ENCODE results near the gene PRRT1.

Gene PRRT1

DNA sequence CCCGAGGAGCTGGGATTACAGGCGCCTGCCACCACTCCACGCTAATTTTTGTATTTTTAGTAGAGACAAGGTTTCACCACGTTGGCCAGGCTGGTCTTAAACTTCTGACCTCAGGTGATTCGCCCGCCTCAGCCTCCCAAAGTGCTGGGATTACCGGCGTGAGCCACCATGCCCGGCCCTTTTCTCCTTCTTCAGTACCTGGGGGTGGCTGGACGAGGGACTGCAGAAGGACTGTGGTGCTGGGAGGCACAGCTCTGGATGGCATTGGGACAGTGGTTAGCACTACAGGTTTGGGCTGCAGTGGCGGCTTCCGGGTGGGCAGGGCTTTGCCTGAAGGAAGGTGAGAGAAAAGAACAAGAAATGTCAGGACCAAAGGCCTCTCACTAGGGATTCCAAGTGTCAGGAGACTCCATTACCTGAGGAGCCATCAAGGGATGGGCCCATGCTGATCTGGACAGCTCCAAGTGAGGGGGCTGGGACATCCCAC, 31.1 kb downstream of the PRRT1 start:
- Histone ChIP-seq H3K4me3 (ENCODE audit: low read depth in 1 of 2, low read length in 1 of 2) (no peak overlapping the region), H3K27ac (no peak overlapping the region), H3K36me3 (peaks cover 92% of the 10 kb centered on the region), H3K9me3 (no peaks in the 10 kb centered on the region), H3K4me1 (ENCODE audit: control insufficient read depth in 1 of 2, insufficient read depth in 1 of 2, low read depth in 1 of 2, low read length in 1 of 2) (no peaks in the 10 kb centered on the region), H3K27me3 (no peaks in the 10 kb centered on the region)
- no peak for TF ChIP-seq CTCF (IDR thresholded peaks at IDR 0.05)

DNA sequence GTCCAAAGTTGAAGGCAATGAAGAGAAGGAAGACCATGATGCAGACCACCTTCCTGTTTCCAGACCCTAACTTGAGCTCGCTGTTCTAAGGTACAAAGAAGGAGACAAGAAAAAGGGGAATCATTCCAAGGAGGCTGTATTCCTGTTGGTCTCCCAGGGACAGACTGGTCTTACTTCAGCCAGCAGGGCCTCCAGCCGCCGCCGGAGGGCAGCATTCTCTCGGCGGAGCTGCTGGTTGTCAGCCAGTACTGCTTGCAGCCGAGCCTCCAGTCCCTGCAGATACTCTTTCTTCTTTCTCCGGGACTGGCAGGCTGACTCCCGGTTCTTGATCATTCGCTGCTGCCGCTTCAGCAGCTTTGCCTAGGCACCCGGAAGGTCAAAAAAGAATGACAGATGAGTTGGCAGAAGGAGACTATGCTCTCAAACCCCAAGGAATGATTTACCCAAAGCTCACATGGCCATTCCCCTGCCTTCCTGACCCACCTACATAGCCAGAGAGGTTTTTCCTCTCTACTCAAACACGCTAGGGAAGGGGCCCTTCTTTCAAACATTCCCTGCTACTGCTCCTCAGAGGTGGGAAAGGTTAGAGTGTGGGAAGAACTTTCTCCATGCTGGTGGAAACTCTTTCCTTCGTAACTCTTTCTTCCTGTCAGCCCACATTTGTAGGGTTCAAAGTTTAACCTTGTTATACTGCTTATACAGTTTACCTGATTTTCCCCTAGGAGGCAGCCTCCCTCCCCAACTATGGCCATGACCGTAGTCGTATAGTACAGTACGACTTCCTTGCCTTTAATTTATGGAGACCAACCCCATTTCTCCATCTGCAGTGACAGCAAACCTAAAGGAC, 32.7 kb downstream of the PRRT1 start:
- Histone ChIP-seq H3K9me3 (no peaks in the 10 kb centered on the region), H3K36me3 (peaks cover 92% of the 10 kb centered on the region), H3K27me3 (no peaks in the 10 kb centered on the region), H3K4me3 (ENCODE audit: low read depth in 1 of 2, low read length in 1 of 2) (no peak overlapping the region), H3K4me1 (ENCODE audit: control insufficient read depth in 1 of 2, insufficient read depth in 1 of 2, low read depth in 1 of 2, low read length in 1 of 2) (no peaks in the 10 kb centered on the region), H3K27ac (peak overlapping the region; percentile 33)
- peak; percentile 86 for TF ChIP-seq CTCF (IDR thresholded peaks at IDR 0.05)

DNA sequence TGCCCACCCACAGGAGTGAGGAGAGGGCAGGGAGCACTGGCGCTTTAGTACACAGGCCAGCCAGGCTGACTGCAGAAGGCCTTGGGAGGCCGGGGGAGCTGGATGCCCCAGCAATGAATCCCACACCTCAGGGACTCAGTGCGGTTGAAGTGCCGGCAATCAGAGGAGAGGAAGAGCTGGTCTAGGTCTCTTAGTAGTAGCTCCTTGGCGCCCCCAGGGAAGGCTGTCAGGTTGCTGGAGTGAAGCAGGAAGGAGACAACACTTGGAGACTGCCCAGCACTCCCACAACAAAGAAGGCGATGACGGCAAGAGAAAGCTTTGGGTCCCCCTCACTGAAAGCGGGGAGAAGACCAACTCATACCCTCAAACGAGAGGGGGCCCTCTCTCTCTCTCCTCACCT, 34.3 kb downstream of the PRRT1 start:
- no peaks in the 10 kb centered on the region for H3K4me1 ChIP-seq (ENCODE audit: control insufficient read depth in 1 of 2, insufficient read depth in 1 of 2, low read depth in 1 of 2, low read length in 1 of 2)
- no peaks in the 10 kb centered on the region for H3K9me3 ChIP-seq
- no peaks in the 10 kb centered on the region for H3K27me3 ChIP-seq
- TF ChIP-seq CTCF (IDR thresholded peaks at IDR 0.05): no peak
- no peak overlapping the region for H3K27ac ChIP-seq
- H3K4me3 ChIP-seq (ENCODE audit: low read depth in 1 of 2, low read length in 1 of 2): no peak overlapping the region
- peaks cover 97% of the 10 kb centered on the region for H3K36me3 ChIP-seq

- no peaks in the 10 kb centered on the region for H3K9me3 ChIP-seq
- no peaks in the 10 kb centered on the region for H3K4me1 ChIP-seq (ENCODE audit: control insufficient read depth in 1 of 2, insufficient read depth in 1 of 2, low read depth in 1 of 2, low read length in 1 of 2)
- no peak overlapping the region for H3K27ac ChIP-seq
- H3K27me3 ChIP-seq: no peaks in the 10 kb centered on the region
- H3K4me3 ChIP-seq (ENCODE audit: low read depth in 1 of 2, low read length in 1 of 2): no peak overlapping the region
- TF ChIP-seq CTCF (IDR thresholded peaks at IDR 0.05): no peak
- H3K36me3 ChIP-seq: peaks cover 98% of the 10 kb centered on the region
Measured at GRCh38 chr6:32116674-32117073, 35.1 kb downstream of the PRRT1 start.

DNA sequence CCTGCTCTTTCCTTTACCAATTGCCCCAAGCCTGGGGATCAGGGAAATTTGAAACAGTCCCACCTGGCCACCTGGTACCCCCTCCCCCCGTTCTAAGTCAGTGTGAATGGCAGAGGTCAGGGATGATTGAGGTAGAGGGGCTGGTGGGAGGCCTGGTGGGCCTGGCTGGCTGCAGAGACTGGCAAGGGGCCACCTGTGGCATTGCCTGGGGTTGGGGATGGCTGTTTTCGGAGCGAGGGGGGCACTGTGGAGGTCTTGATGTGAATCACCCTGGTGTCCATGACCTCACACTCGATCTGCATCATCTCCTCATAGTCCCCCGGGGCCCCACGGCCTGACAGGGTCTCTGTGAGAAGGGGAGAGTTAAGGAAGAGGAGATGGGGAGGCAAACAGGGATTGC, 36.1 kb downstream of the PRRT1 start:
- H3K4me3 ChIP-seq (ENCODE audit: low read depth in 1 of 2, low read length in 1 of 2): no peak overlapping the region
- H3K36me3 ChIP-seq: peaks cover 98% of the 10 kb centered on the region
- H3K27me3 ChIP-seq: no peaks in the 10 kb centered on the region
- no peak for TF ChIP-seq CTCF (IDR thresholded peaks at IDR 0.05)
- H3K4me1 ChIP-seq (ENCODE audit: control insufficient read depth in 1 of 2, insufficient read depth in 1 of 2, low read depth in 1 of 2, low read length in 1 of 2): no peaks in the 10 kb centered on the region
- H3K9me3 ChIP-seq: no peaks in the 10 kb centered on the region
- H3K27ac ChIP-seq: no peak overlapping the region
